Cardiac muscle cell (in vitro differentiated cells and primary cell): Measurements from ENCODE around the gene MCFD2. TPM values are rescaled to one million over a fixed set of nuclear protein-coding genes. Genes with fewer than 3 reads are reported as not detected.

Experiments used
- DNase-seq, 2 donors: peaks; one replicate each; pipeline versions ENCODE4 v3.0.0 to v3.0.0-alpha.2; 2010 to 2017; ENCODE audit warnings: low read depth in 1 of 2, low spot score in 1 of 2
- H3K27ac ChIP-seq: fragments of 200-600 bp; sonication (generic); 2 replicates; pipeline ENCODE4 v1.5.1; 2016
- H3K27me3 ChIP-seq: fragments of 200-600 bp; sonication (generic); 2 replicates; pipeline ENCODE4 v1.6.0; 2016; ENCODE audit warnings: control low read depth
- H3K36me3 ChIP-seq: fragments of 200-600 bp; sonication (generic); 2 replicates; pipeline ENCODE4 v1.5.1; 2016; ENCODE audit warnings: control low read depth
- H3K4me1 ChIP-seq: fragments of 200-600 bp; sonication (generic); 2 replicates; pipeline ENCODE4 v1.8.1; 2017; ENCODE audit warnings: low read depth, mild to moderate bottlenecking, mixed run types
- H3K4me3 ChIP-seq: fragments of 200-600 bp; sonication (generic); 2 replicates; pipeline ENCODE4 v1.5.1; 2016; ENCODE audit warnings: mild to moderate bottlenecking
- H3K9me3 ChIP-seq: fragments of 200-600 bp; sonication (generic); 2 replicates; pipeline ENCODE4 v1.5.1; 2017; ENCODE audit warnings: low read depth, mild to moderate bottlenecking, control low read depth
- CTCF ChIP-seq: IDR thresholded peaks from 2 replicates; pipeline ENCODE4 v1.5.1; 2012; ENCODE audit warnings: low read depth, mild to moderate bottlenecking, low read length
- polyA plus RNA-seq: library from polyadenylated mRNA; unstranded; fragments of >200 nt; fragmentation: Nextera tagmentation; extraction: Ambion mirVana; gene quantifications from 2 replicates; pipeline ENCODE4 v1.2.1, GENCODE V29; 2016
- total RNA-seq: library from RNA; depleted of rRNA; stranded (reverse); fragments of >200 nt; gene quantifications from 2 replicates; pipeline ENCODE4 v1.2.3, GENCODE V29; 2016

MCFD2 gene
- total and polyA plus RNA-seq, 2 experiments from 2014 or later: 59.1 to 64.2 TPM

DNA sequence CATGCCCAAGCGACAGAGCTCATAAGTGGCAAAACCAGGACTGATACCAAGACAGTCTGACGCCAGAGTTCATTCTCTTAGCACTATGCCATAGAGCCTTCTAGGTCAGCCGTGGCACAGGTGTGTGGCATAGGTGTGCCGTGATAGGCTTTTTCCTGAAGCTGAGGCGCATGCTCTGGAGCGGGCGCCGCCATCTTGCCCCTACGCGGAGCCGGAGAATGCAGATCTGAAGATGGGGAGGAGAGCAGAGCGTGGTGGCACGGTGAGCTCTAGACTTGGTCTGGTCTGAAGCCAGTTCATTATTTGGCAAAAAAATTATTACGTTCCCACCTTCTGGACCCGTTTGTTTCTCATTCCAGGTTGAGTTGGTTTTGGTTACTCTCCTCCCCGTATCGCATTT is 16.6 kb downstream of the MCFD2 start:
- no peak for TF ChIP-seq CTCF
- DNase-seq: no peak
- H3K27me3 ChIP-seq: no peaks in the 10 kb centered on the region

GRCh38 chr2:46898024-46898423 is 17.6 kb downstream of the MCFD2 start:
- no peaks in the 10 kb centered on the region for H3K4me1 ChIP-seq
- H3K36me3 ChIP-seq: no peaks in the 10 kb centered on the region
- no peaks in the 10 kb centered on the region for H3K27me3 ChIP-seq
- no peak for TF ChIP-seq CTCF
- H3K9me3 ChIP-seq: no peaks in the 10 kb centered on the region
- no peak for DNase-seq
- no peak overlapping the region for H3K4me3 ChIP-seq
- H3K27ac ChIP-seq: no peak overlapping the region

More for the DNA sequence above, 16.6 kb downstream of the MCFD2 start:
- Histone ChIP-seq H3K4me3 (no peak overlapping the region), H3K27ac (no peak overlapping the region), H3K9me3 (no peaks in the 10 kb centered on the region), H3K36me3 (no peaks in the 10 kb centered on the region), H3K4me1 (no peaks in the 10 kb centered on the region)

DNA sequence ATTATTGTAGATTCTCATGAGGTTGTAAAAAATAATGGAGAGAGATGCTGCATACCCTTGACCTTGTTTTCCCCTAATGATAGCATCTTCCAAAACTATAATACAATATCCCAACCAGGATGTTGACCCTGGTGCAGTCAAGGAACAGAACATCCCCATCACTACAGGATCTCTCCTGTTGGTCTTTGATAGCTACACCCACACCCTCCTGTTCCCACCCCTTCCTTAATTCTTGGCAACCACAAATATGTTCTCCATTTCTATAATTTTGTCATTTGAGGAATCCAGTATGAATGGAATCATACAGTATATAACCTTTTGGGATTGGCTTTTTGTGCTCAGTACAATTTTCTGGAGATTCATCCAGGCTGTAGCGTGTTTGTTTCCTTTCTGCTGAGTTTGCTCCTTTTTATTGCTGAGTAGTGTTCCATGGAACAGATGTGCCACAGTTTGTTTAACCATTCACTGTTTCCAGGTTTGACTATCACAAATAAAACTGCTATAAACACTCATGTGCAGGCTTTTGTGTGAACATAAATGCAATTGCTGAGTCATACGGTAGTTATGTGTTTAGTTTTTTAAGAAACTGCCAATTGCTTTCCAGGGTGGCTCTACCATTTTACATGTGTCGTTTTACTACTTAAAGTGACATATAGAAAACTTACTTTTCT is 22.2 kb downstream of the MCFD2 start:
- Histone ChIP-seq H3K4me1 (no peaks in the 10 kb centered on the region), H3K36me3 (no peaks in the 10 kb centered on the region), H3K9me3 (no peaks in the 10 kb centered on the region), H3K27ac (no peak overlapping the region), H3K4me3 (no peak overlapping the region), H3K27me3 (no peaks in the 10 kb centered on the region)
- TF ChIP-seq CTCF: no peak
- no peak for DNase-seq

- H3K27me3 ChIP-seq: no peaks in the 10 kb centered on the region
- H3K4me1 ChIP-seq: no peaks in the 10 kb centered on the region
- TF ChIP-seq CTCF: no peak
- H3K9me3 ChIP-seq: no peaks in the 10 kb centered on the region
- no peaks in the 10 kb centered on the region for H3K36me3 ChIP-seq
- no peak for DNase-seq
- H3K27ac ChIP-seq: no peak overlapping the region
- H3K4me3 ChIP-seq: no peak overlapping the region
These were observed 23.6 kb downstream of the MCFD2 start for GRCh38 chr2:46891956-46892553.

GRCh38 chr2:46888421-46888952 is 27.1 kb downstream of the MCFD2 start:
- H3K27me3 ChIP-seq: no peaks in the 10 kb centered on the region
- DNase-seq: no peak
- no peak overlapping the region for H3K4me3 ChIP-seq
- no peaks in the 10 kb centered on the region for H3K9me3 ChIP-seq
- no peak for TF ChIP-seq CTCF
- no peaks in the 10 kb centered on the region for H3K36me3 ChIP-seq
- H3K4me1 ChIP-seq: no peaks in the 10 kb centered on the region
- H3K27ac ChIP-seq: no peak overlapping the region
